H1 (cell line): Measurements from ENCODE around the gene VIT.
A peak's percentile ranks its signal among the peaks of the same experiment; 100 is the strongest.

Experiments
- CTCF ChIP-seq, 3 experiments: IDR thresholded peaks; 1 replicate in 2 of 3; 2 replicates in 1 of 3; pipeline versions ENCODE4 v1.5.1 to v1.6.1; 2011; ENCODE audit warnings: low read length in 3 of 3, mild to moderate bottlenecking in 3 of 3, inconsistent platforms in 2 of 3, low read depth in 1 of 3, moderate library complexity in 1 of 3; ENCODE audit not compliant: insufficient read depth in 1 of 3; ENCODE audit errors: control extremely low read depth in 1 of 3
- GABPA ChIP-seq: IDR thresholded peaks from 2 replicates; pipeline ENCODE4 v1.6.1; 2011; ENCODE audit warnings: mild to moderate bottlenecking, low read length, moderate library complexity, borderline replicate concordance; ENCODE audit not compliant: insufficient read depth
- JUN ChIP-seq: IDR thresholded peaks from 2 replicates; pipeline ENCODE4 v1.6.1; 2011; ENCODE audit warnings: low read depth, mild to moderate bottlenecking, improper control_type of control experiment, low read length
- POLR2A ChIP-seq, 2 experiments: IDR thresholded peaks; 1 replicate in 1 of 2; 2 replicates in 1 of 2; pipeline ENCODE4 v1.6.1; 2011; ENCODE audit warnings: low read depth in 2 of 2, low read length in 2 of 2, mild to moderate bottlenecking in 2 of 2; ENCODE audit errors: control extremely low read depth in 1 of 2
- POLR2AphosphoS5 ChIP-seq: IDR thresholded peaks from 2 replicates; pipeline ENCODE4 v1.6.1; 2011; ENCODE audit warnings: low read depth, low read length

- no peak for TF ChIP-seq POLR2A (IDR thresholded peaks at IDR 0.05; ENCODE audit: control extremely low read depth in 1 of 2, low read depth in 2 of 2, low read length in 2 of 2)
- TF ChIP-seq JUN, result no peak
- TF ChIP-seq POLR2AphosphoS5, result no peak
- peak; percentile 69 to 83 (median 71) for TF ChIP-seq CTCF (IDR thresholded peaks at IDR 0.05; ENCODE audit: control extremely low read depth in 1 of 3, insufficient read depth in 1 of 3, low read depth in 1 of 3, low read length in 3 of 3)
- TF ChIP-seq GABPA, result no peak
Observed at GRCh38 chr2:36812196-36812595, 115.7 kb downstream of the VIT start.
